AG04449 (cell line): Measurements from ENCODE around the gene OOSP3.

Experiments used
- CTCF ChIA-PET: fragments of 350-600 bp; formaldehyde crosslinking; extraction: SDS; loops from one replicate; lab custom pipeline; 2021; ENCODE audit warnings: antibody characterized with exemption; lab: Yijun Ruan, JAX
- POLR2A ChIA-PET: fragments of 400-600, 350-600 bp; formaldehyde crosslinking; extraction: SDS; loops from one replicate; lab custom pipeline; 2020; ENCODE audit warnings: antibody characterized with exemption, inconsistent platforms; lab: Yijun Ruan, JAX
- DNase-seq: peaks from one replicate; pipeline ENCODE4 v3.0.0-alpha.2; 2010; ENCODE audit warnings: low read depth, low spot score
- H3K4me3 ChIP-seq: 2 replicates; pipeline ENCODE4 v1.5.1; 2011; ENCODE audit warnings: low read depth, mild to moderate bottlenecking, control low read depth, low read length
- CTCF ChIP-seq: IDR thresholded peaks from one replicate; pipeline ENCODE4 v1.5.1; 2011; ENCODE audit warnings: mild to moderate bottlenecking, moderate library complexity, low read length, control low read depth, inconsistent platforms; ENCODE audit not compliant: insufficient read depth; ENCODE audit errors: missing control alignments

OOSP3 gene

DNA sequence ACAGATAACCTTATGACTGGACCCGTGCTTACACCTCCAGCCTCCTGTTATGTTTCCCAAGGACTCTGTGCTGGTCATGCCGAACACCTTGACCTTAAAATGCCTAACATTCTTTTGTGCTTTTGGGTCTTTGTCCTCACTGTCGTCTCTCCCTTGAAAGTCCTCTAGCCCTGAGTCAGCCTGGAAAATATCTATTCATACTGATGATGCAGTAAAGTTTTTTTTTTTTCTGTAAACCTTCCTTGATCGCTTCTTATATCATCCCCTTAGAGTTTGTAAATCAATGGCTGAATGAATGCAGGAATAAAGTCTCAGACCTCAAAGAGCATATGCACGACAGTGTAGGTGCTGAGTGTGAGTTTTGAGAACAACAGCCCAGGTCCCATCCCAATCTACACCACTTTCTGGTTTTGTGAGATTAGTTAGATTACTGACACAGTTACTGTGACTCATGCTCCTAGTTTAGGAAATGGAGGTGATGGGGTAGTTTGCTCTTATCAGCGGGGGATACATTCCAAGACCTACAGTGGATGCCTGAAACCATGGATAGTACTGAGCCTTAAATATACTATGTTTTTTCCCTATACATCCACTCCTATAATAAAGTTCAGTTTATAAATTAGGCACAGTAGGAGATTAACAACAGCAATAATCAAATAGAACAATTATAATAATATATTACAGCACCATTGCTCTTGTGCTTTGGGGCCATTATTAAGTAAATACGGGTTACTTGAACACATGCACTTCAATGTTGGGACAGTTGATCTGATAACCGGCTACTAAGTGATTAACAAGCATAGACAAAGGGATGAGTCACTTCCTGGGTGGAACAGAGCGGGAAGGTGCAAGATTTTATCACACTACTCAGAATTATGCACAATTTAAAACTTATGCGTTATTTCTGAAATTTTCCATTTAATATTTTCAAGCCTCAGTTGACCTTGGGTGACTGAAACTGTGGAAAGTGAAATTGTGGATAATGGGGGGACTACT is 20.8 kb upstream of the OOSP3 start:
- ChIA-PET POLR2A (no interaction called here), CTCF (no interaction called here)
- H3K4me3 ChIP-seq = no peak overlapping the region
- DNase-seq = no peak
- no peak for TF ChIP-seq CTCF

GRCh38 chr11:59859673-59860072 is 18.9 kb upstream of the OOSP3 start:
- ChIA-PET CTCF (no interaction called here), POLR2A (no interaction called here)
- TF ChIP-seq CTCF = no peak
- H3K4me3 ChIP-seq = no peak overlapping the region
- no peak for DNase-seq

DNA sequence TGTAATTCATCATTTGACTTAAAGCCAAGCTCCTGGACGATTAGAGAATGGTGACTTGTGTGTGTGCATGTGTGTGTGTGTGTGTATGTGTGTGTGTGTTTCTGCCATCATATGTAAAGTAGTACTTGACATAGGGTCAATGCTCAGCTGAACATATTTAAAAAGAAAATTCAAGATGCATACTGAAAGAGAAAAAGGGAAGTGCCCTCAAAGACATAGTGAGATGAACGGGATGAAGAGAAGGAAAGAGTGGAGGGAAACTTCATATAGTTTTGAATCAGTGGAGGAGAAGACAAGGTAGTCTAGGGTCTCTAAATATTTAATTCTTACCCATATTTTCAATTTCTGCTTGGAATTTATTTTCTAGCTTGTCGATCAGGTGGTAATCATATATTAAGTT is 16.3 kb upstream of the OOSP3 start:
- POLR2A ChIA-PET = no interaction called here

GRCh38 chr11:59865031-59865430 is 13.6 kb upstream of the OOSP3 start:
- ChIA-PET CTCF (no interaction called here), POLR2A (no interaction called here)
- no peak for TF ChIP-seq CTCF
- DNase-seq = no peak
- H3K4me3 ChIP-seq = no peak overlapping the region

More for the DNA sequence above, 16.3 kb upstream of the OOSP3 start:
- DNase-seq = no peak
- TF ChIP-seq CTCF = no peak
- no peak overlapping the region for H3K4me3 ChIP-seq
- CTCF ChIA-PET = no interaction called here

DNA sequence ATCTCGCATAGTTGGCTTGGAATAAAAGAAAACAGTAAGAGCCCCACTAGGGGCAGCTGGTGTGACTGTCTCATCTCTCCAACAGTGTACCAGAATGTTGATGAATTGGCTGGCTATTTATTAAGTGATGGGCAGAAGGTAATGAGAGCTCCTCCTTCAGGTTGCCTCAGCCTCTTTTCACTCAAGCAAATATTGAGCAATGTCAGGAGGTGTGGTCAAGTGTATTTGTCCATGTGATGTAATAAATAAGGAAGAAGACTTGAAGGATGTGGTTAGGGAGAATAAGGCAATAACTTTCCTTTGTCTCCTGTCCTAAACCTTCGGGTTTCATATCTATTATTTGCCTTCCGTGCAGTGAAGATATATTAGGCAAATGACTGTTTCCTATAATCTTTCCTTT is 12.2 kb upstream of the OOSP3 start, which contains the start of gene TCN1:
TCN1 (minus strand) TSS at position 91 of the 400 bp plus-strand sequence; CDS start at position 74, 17 bp downstream.
- ChIA-PET POLR2A (no interaction called here), CTCF (no interaction called here)
- H3K4me3 ChIP-seq = no peak within 1 kb of the TSS
- no peak for DNase-seq
- no peak for TF ChIP-seq CTCF

- no peak for DNase-seq
Measured at GRCh38 chr11:59866836-59867235, 11.7 kb upstream of the OOSP3 start.

More at GRCh38 chr11:59866836-59867235, 11.7 kb upstream of the OOSP3 start:
- POLR2A ChIA-PET = no interaction called here
- CTCF ChIA-PET = no interaction called here
- no peak overlapping the region for H3K4me3 ChIP-seq
- TF ChIP-seq CTCF = no peak
